ENCODE results near the gene KY. TPM values are rescaled to one million over a fixed set of nuclear protein-coding genes. Genes with fewer than 3 reads are reported as not detected.

KY gene
- total and polyA plus RNA-seq, 10 of the 15 experiments (the other 5 are each of a cell fraction or from before 2014, with no cell fraction given), result 0.04 to 0.11 TPM; not detected in 8

- no peak for TF ChIP-seq REST (IDR thresholded peaks at IDR 0.05; ENCODE audit: low read depth, low read length)
- TF ChIP-seq SMC3 (IDR thresholded peaks at IDR 0.05; ENCODE audit: borderline replicate concordance, low read length), result no peak
- no peak for TF ChIP-seq ATF2 (IDR thresholded peaks at IDR 0.05; ENCODE audit: low read length)
- no peak for TF ChIP-seq ZNF217 (IDR thresholded peaks at IDR 0.05)
- no peak for TF ChIP-seq TCF12 (IDR thresholded peaks at IDR 0.05; ENCODE audit: low read depth, low read length)
- TF ChIP-seq IRF3 (IDR thresholded peaks at IDR 0.05), result no peak
- no peak for TF ChIP-seq EGR1 (IDR thresholded peaks at IDR 0.05; ENCODE audit: borderline replicate concordance in 1 of 2, low read depth in 2 of 2, low read length in 2 of 2)
- no peak for TF ChIP-seq NBN (IDR thresholded peaks at IDR 0.05)
- TF ChIP-seq MAX (IDR thresholded peaks at IDR 0.05; ENCODE audit: low read depth, low read length), result no peak
- TF ChIP-seq PAX5 (IDR thresholded peaks at IDR 0.05; ENCODE audit: borderline replicate concordance, low read depth, low read length), result no peak
- no peak for TF ChIP-seq CHD1 (IDR thresholded peaks at IDR 0.05; ENCODE audit: low read depth, low read length)
Measured at GRCh38 chr3:134621854-134622253, 29.0 kb downstream of the KY start (continued).
